ENCODE measurements around the gene IFI27.

GRCh38 chr14:94113908-94114588 lies 3.5 kb downstream of the IFI27 start:
- TF ChIP-seq POLR2A (IDR thresholded peaks at IDR 0.05; ENCODE audit: low read length): no peak
- no peak for TF ChIP-seq GATA1 (IDR thresholded peaks at IDR 0.05; ENCODE audit: low read depth, low read length)

Data from erythroblast (primary cell).